Upper lobe of right lung (tissue), 1 donor: ENCODE results near the gene ADH6. TPM values are rescaled to one million over a fixed set of nuclear protein-coding genes. Genes with fewer than 3 reads are reported as not detected.
"Not testable (repeated sequence)": the region's sequence is repeated elsewhere in the genome, so short reads cannot be mapped to it uniquely, and the experiment has no call there.

Source experiments
- ATAC-seq: fragments of 200-7000 bp; cut with Tn5 transposase; one replicate; pipeline ENCODE4 v1.9.1; 2020; ENCODE audit warnings: mild to moderate bottlenecking, moderate library complexity
- DNase-seq: peaks from one replicate; pipeline ENCODE4 v3.0.0-alpha.2; 2020
- H3K27ac ChIP-seq: fragments of 200-600 bp; one replicate; pipeline ENCODE4 v1.8.0; 2022
- H3K27me3 ChIP-seq: fragments of 200-600 bp; one replicate; pipeline ENCODE4 v1.8.0; 2022; ENCODE audit warnings: mild to moderate bottlenecking
- H3K36me3 ChIP-seq: fragments of 200-600 bp; one replicate; pipeline ENCODE4 v1.8.0; 2022
- H3K4me1 ChIP-seq: fragments of 200-600 bp; one replicate; pipeline ENCODE4 v1.8.0; 2022
- H3K4me3 ChIP-seq: fragments of 200-600 bp; one replicate; pipeline ENCODE4 v1.8.0; 2022; ENCODE audit warnings: mild to moderate bottlenecking
- H3K9me3 ChIP-seq: fragments of 200-600 bp; one replicate; pipeline ENCODE4 v1.8.0; 2022
- intact Hi-C: fragments of 100-400 bp; cut with DNase I; formaldehyde crosslinking; loops from one replicate; pipeline ENCODE4 v1.11.0; 2022
- long read RNA-seq: library from polyadenylated mRNA; unstranded; transcript quantifications from one replicate; pipeline ENCODE4 v2.0.0, GENCODE V29; 2021
- total RNA-seq: library from RNA; stranded (reverse); fragmentation: NEBNext Ultra II Directional; extraction: Animal tissue kit (Norgen Biotek cat#: 25700); gene quantifications from one replicate; pipeline ENCODE4 v1.2.1, GENCODE V29; 2021
- TF ChIP-seq, protein P1 (sequence below): fragments of 200-600 bp; IDR thresholded peaks from one replicate; pipeline ENCODE4 v1.8.0; 2022; ENCODE audit warnings: antibody characterized with exemption
- donor health status: DM: no; HTN: yes; CAD: no; lungs with severe emphysema.

The ADH6 gene
- 0.61 TPM for total RNA-seq
- long read RNA-seq = 0 reads

GRCh38 chr4:99219072-99219471, at the start of gene ADH6:
TSS of gene ADH6 (minus strand) at chr4:99219246. CDS start at chr4:99219152, 94 bp downstream.
- Histone ChIP-seq H3K27me3 (no peaks in the 10 kb centered on the region), H3K27ac (no peak within 1 kb of the TSS), H3K36me3 (no peaks in the 10 kb centered on the region), H3K4me3 (no peak within 1 kb of the TSS), H3K4me1 (peaks cover 8% of the 10 kb centered on the region), H3K9me3 (no peaks in the 10 kb centered on the region)
- intact Hi-C loops = no loop called here
- no peak for DNase-seq
- ATAC-seq = peak; percentile 41
- TF ChIP-seq, protein P1, sequence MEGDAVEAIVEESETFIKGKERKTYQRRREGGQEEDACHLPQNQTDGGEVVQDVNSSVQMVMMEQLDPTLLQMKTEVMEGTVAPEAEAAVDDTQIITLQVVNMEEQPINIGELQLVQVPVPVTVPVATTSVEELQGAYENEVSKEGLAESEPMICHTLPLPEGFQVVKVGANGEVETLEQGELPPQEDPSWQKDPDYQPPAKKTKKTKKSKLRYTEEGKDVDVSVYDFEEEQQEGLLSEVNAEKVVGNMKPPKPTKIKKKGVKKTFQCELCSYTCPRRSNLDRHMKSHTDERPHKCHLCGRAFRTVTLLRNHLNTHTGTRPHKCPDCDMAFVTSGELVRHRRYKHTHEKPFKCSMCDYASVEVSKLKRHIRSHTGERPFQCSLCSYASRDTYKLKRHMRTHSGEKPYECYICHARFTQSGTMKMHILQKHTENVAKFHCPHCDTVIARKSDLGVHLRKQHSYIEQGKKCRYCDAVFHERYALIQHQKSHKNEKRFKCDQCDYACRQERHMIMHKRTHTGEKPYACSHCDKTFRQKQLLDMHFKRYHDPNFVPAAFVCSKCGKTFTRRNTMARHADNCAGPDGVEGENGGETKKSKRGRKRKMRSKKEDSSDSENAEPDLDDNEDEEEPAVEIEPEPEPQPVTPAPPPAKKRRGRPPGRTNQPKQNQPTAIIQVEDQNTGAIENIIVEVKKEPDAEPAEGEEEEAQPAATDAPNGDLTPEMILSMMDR = no peak

GRCh38 chr4:99264927-99265326, 45.9 kb upstream of the ADH6 start:
- intact Hi-C loops = no loop called here
- DNase-seq = no peak
- no peak overlapping the region for H3K4me3 ChIP-seq
- ATAC-seq = no peak
- H3K4me1 ChIP-seq = no peaks in the 10 kb centered on the region
- H3K36me3 ChIP-seq = no peaks in the 10 kb centered on the region
- TF ChIP-seq, protein P1 = no peak
- no peak overlapping the region for H3K27ac ChIP-seq
- no peaks in the 10 kb centered on the region for H3K27me3 ChIP-seq
- H3K9me3 ChIP-seq = no peaks in the 10 kb centered on the region

DNA sequence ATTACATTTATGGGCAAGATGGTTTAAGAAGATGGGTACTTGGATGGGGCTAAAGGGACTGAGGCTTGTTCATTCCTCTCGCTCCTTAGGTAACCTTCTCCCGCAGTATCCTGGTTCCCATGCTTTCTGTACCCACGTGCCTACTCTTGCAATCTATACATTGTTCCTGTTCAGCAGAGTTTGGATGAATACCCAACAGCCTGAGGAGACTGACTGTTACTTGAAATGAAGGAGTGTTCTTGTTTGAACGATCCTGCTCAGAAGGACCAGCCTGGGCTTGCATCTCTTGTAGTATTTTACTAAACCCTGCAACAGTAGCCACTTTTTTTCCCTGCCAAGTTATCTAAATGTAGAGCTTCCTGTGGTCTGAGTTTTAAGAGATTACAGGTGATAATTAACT, 33.7 kb upstream of the ADH6 start:
- ATAC-seq (no peak), DNase-seq (no peak)
- Histone ChIP-seq H3K36me3 (no peaks in the 10 kb centered on the region), H3K4me3 (no peak overlapping the region), H3K9me3 (no peaks in the 10 kb centered on the region), H3K27me3 (no peaks in the 10 kb centered on the region), H3K27ac (no peak overlapping the region), H3K4me1 (no peaks in the 10 kb centered on the region)
- TF ChIP-seq, protein P1 = no peak
- intact Hi-C loops = no loop called here

DNA sequence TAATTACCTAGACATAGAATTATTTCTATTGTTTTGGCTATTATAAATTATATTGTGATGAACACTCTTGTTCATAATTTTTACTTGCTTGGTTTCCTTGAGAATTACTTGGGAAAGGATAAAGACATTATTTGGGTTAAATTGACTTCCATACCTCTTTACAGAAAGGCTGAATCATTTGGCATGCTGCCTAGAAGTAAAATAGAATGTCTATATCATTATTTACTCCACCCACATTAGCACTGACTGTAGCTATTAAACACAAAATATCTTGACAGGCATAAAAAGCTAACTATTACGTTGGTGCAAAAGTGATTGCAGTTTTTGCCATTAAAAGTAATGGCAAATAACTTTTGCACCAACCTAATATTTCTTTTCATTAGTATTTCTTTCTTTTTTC, 29.7 kb upstream of the ADH6 start:
- intact Hi-C loops = no loop called here
- Histone ChIP-seq H3K4me1 (no peaks in the 10 kb centered on the region), H3K4me3 (no peak overlapping the region), H3K27ac (no peak overlapping the region), H3K36me3 (no peaks in the 10 kb centered on the region), H3K27me3 (no peaks in the 10 kb centered on the region), H3K9me3 (no peaks in the 10 kb centered on the region)
- ATAC-seq = no peak
- DNase-seq = no peak
- TF ChIP-seq, protein P1 = no peak

GRCh38 chr4:99235955-99236354, 16.9 kb upstream of the ADH6 start:
- TF ChIP-seq, protein P1 = no peak
- intact Hi-C loops = no loop called here
- DNase-seq = no peak
- H3K4me1 ChIP-seq = peaks cover 4% of the 10 kb centered on the region
- H3K27ac ChIP-seq = no peak overlapping the region
- no peak overlapping the region for H3K4me3 ChIP-seq
- H3K9me3 ChIP-seq = no peaks in the 10 kb centered on the region
- no peaks in the 10 kb centered on the region for H3K27me3 ChIP-seq
- no peaks in the 10 kb centered on the region for H3K36me3 ChIP-seq
- no peak for ATAC-seq

- no peak for ATAC-seq
- TF ChIP-seq, protein P1 = no peak
- no peaks in the 10 kb centered on the region for H3K36me3 ChIP-seq
- DNase-seq = no peak
- intact Hi-C loops = no loop called here
- no peaks in the 10 kb centered on the region for H3K27me3 ChIP-seq
- H3K4me3 ChIP-seq = no peak overlapping the region
- no peaks in the 10 kb centered on the region for H3K9me3 ChIP-seq
- no peak overlapping the region for H3K27ac ChIP-seq
- H3K4me1 ChIP-seq = peaks cover 4% of the 10 kb centered on the region
Observed at GRCh38 chr4:99234331-99235010, 15.4 kb upstream of the ADH6 start.

DNA sequence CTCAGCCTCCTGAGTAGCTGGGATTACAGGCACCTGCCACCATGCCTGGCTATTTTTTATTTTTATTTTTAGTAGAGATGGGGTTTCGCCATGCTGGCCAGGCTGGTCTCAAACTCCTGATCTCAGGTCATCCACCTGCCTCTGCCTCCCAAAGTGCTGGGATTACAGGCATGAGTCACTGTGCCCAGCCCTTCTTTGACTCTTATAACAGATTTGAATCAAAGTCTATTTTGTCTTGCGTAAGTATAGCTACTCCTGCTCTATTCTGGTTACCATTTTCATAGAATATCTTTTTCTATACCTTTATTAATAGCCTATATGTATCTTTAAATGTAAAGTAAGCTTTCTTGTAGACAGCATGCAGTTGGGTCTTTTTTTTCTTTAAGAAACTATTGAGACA, 14.4 kb upstream of the ADH6 start:
- DNase-seq, H3K27me3 ChIP-seq, H3K36me3 ChIP-seq, H3K27ac ChIP-seq, H3K4me1 ChIP-seq, ATAC-seq, H3K9me3 ChIP-seq, H3K4me3 ChIP-seq, intact Hi-C loops: not testable (repeated sequence)

GRCh38 chr4:99228706-99229105, 9.7 kb upstream of the ADH6 start:
- H3K36me3 ChIP-seq, H3K4me1 ChIP-seq, H3K27ac ChIP-seq, H3K4me3 ChIP-seq, ATAC-seq, H3K27me3 ChIP-seq, DNase-seq, intact Hi-C loops, H3K9me3 ChIP-seq: not testable (repeated sequence)
